H1 (cell line): Measurements from ENCODE around the gene DNAJB6. TPM values are rescaled to one million over a fixed set of nuclear protein-coding genes. Genes with fewer than 3 reads are reported as not detected.

Experiments used
- BACH1 ChIP-seq: IDR thresholded peaks from 2 replicates; pipeline ENCODE4 v1.6.1; 2012; ENCODE audit warnings: low read length, improper control_type of control experiment
- CBX8 ChIP-seq: fragments of 300-800, 300-1000 bp; sonication (generic); IDR thresholded peaks from 2 replicates; pipeline ENCODE4 v1.7.1; 2016; ENCODE audit warnings: low read depth, low read length, borderline replicate concordance
- CHD7 ChIP-seq: fragments of 300-600 bp; sonication (generic); IDR thresholded peaks from 2 replicates; pipeline ENCODE4 v1.7.1; 2012; ENCODE audit warnings: low read length, moderate library complexity, mild to moderate bottlenecking, inconsistent platforms; ENCODE audit not compliant: insufficient replicate concordance
- EGR1 ChIP-seq: IDR thresholded peaks from 2 replicates; pipeline ENCODE4 v1.6.1; 2011; ENCODE audit warnings: low read depth, low read length, borderline replicate concordance
- MAFK ChIP-seq: IDR thresholded peaks from 2 replicates; pipeline ENCODE4 v1.6.1; 2012; ENCODE audit warnings: low read depth, mild to moderate bottlenecking, improper control_type of control experiment, low read length
- MAX ChIP-seq: IDR thresholded peaks from 2 replicates; pipeline ENCODE4 v1.6.1; 2012; ENCODE audit warnings: inconsistent platforms
- POLR2AphosphoS5 ChIP-seq: IDR thresholded peaks from 2 replicates; pipeline ENCODE4 v1.6.1; 2011; ENCODE audit warnings: low read depth, low read length
- SIRT6 ChIP-seq: IDR thresholded peaks from one replicate; pipeline ENCODE4 v1.7.1; 2012; ENCODE audit warnings: low read length, inconsistent platforms
- SIX5 ChIP-seq: IDR thresholded peaks from 2 replicates; pipeline ENCODE4 v1.6.1; 2011; ENCODE audit warnings: mild to moderate bottlenecking, low read depth, low read length
- SP2 ChIP-seq: IDR thresholded peaks from 2 replicates; pipeline ENCODE4 v1.6.1; 2012; ENCODE audit warnings: mild to moderate bottlenecking, low read length, inconsistent platforms
- TEAD4 ChIP-seq: IDR thresholded peaks from 2 replicates; pipeline ENCODE4 v1.6.1; 2012; ENCODE audit warnings: low read depth, low read length, inconsistent platforms, mixed read lengths
- USF2 ChIP-seq: IDR thresholded peaks from 2 replicates; pipeline ENCODE4 v1.6.1; 2011; ENCODE audit warnings: low read length, improper control_type of control experiment
- polyA plus RNA-seq, 7 experiments: library from polyadenylated mRNA; depleted of rRNA in 3 of 7; stranded (reverse) in 5 of 7; unstranded in 2 of 7; fragments of >200 nt in 5 of 7; fragments of 200-250 nt in 2 of 7; gene quantifications; 1 replicate in 5 of 7; 2 replicates in 1 of 7; 4 replicates in 1 of 7; pipeline versions ENCODE4 v1.2.1 to v1.2.3, GENCODE V29; 2011 to 2013; ENCODE audit warnings: missing spikeins in 2 of 7, mixed read lengths in 2 of 7
- total RNA-seq: library from RNA; stranded (reverse); fragmentation: NEBNext Ultra II Directional; extraction: Animal tissue kit (Norgen Biotek cat#: 25700); gene quantifications from 2 replicates; pipeline ENCODE4 v1.2.1, GENCODE V29; 2021

Gene DNAJB6
- total and polyA plus RNA-seq, 2 of the 8 experiments (the other 6 are each of a cell fraction or from before 2014, with no cell fraction given): 166 to 295 TPM

GRCh38 chr7:157395206-157395605 lies 58.4 kb downstream of the DNAJB6 start (continued):
- TF ChIP-seq CHD7 (no peak), USF2 (no peak), SIX5 (no peak), MAX (no peak), SP2 (no peak), CBX8 (no peak), EGR1 (no peak), POLR2AphosphoS5 (no peak), SIRT6 (no peak), MAFK (no peak), TEAD4 (no peak), BACH1 (no peak)
